Measurements from ENCODE around the gene ITGA8.
"Not testable (repeated sequence)": the region's sequence is repeated elsewhere in the genome, so short reads cannot be mapped to it uniquely, and the experiment has no call there.

ITGA8 gene

DNA sequence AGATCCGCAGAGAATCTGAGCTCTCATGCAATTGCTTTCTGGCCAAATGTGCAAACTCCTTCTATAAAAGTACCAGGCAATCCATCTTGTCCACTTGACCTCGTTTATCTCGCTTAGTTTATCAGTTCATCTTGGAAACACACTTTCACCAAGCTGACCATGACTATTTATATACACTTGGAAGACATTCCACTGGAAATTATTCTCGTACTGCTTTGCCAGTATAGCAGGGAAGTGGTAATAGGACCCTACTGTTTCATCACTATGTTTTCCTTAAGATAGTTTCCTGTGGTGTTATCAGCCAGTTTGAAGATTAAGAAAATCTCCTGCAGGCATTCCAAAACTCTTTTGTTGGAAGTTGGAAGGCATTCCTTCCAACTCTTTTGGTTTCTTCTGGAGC is 233.3 kb downstream of the ITGA8 start:
- DNase-seq: no peak

DNA sequence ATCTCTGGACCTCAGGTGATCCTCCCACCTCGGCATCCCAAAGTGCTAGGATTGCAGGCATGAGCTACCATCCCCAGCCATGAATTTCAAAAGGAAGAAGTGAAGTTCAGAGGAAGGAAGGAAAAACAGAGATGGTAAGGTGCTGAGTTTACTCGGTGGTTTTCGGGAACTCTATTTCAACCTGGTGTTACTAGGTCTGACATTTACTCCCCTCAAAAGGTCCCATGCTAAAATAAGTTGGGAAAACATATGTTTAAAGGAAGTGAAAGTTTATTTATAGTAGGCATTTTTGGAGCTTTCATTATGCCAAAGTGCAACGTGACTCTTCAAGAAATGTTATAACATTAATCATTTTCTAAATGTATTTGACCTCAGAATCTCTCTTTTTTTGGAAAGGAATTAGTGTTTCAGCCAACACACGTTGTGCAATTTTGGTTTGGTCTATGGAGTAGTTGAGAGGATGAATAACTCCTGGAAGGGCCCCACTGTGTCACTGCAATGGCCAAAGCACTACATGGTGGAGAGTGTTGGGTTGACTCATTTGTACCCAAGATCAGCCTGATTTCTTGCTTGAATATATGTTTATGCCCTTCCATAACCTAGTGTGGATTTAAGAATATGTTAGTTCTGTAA is 233.9 kb downstream of the ITGA8 start:
- no peak for DNase-seq

- no peak for DNase-seq
Measured at GRCh38 chr10:15485027-15485426, 234.7 kb downstream of the ITGA8 start.

DNA sequence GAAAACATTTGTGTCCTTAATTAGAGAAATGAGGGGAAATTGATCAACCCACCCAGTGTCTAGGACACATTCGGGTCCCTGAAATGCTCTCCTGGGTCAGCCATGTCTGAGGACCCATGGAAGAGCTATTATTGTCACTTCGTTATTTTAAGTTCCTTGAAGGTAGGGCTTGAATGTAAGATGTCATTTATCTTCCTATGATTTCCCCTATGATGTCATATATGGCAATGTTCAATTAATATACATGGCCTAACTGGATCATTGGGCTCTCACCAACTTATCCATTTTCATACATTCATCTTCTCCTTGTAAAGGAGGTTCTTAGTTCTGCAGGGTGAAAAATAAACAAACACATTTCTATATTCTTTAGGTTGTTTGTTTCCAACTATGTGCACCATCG is 235.6 kb downstream of the ITGA8 start:
- DNase-seq: no peak

DNA sequence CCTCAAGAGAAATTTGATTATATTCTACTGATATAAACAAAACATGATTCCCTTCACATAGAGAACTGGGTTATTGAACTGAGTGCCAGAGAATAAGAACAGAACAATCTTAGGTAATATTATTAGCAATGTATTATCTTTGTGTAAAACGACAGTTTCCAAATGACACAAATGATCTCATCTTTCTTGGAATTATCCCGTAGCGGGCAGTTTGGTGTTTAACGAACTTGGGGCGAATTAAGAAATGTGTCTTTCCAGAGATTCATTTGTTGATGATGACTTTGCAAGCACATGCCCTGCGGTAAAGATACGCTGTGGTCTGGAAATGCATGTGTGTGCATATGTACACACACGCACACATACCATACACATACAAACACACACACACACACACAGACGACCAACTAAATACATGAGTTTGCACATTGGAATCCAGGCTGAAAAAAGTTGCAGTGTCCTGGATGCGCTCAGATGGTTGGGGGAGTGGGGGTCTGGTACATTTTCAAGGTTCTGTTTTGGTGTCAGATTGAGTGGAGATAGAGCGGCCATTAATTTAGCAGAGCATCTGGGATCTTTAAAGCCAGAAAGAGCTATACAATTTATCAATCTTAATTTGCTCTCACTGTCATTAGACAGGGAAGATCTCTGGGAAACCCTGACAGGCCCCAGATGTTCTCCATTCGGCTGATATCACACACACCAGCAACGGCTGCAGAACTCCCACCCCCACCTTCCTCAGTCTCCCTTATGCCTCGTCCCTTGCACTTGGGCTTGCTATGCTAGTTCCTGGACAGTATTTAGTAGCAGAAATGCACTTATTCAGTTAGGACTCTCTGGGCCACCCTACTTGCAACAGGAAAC is 236.3 kb downstream of the ITGA8 start:
- no peak for DNase-seq

DNA sequence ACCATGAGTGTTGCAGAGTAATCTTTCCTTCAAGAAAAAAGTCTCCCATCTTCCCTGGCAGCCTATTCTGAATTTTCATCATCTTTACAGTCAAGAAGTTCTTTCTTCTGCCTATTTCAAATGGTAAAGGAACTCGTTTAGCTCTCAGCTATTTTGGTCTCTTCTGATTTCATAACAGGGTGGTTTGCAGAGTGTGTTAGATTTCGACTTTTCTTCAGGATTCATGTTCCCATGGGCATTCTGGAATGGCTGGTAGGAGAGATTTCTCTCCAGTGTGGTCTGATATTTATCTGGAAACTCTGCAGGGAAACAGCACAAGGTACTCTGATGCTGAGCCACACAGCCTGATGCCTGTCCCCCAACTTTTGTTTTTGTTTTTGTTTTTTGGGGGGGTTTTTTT is 237.6 kb downstream of the ITGA8 start:
- DNase-seq: no peak

- no peak for DNase-seq
Measured at GRCh38 chr10:15478950-15479349, 240.8 kb downstream of the ITGA8 start.

DNA sequence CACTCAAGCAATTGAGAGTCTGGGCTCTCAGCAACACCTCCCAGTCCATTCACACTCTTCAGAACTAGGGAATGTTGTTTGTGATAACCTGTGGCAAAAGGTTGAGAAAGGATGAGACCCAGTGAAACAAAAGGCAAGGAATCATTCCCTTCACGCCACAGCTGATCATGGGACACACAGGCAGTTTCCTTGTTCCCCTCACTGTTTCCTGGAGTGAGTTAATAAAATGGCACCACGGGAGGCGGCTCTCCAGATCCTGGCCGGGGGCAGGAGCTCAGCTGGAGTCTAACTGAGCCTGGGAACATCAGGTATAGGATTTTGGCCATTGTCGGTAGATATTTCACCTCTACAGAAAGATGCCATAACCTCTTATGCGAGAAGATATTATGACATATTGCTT is 241.3 kb downstream of the ITGA8 start:
- no peak for DNase-seq

- no peak for DNase-seq
Measured at GRCh38 chr10:15476337-15476736, 243.4 kb downstream of the ITGA8 start.

DNA sequence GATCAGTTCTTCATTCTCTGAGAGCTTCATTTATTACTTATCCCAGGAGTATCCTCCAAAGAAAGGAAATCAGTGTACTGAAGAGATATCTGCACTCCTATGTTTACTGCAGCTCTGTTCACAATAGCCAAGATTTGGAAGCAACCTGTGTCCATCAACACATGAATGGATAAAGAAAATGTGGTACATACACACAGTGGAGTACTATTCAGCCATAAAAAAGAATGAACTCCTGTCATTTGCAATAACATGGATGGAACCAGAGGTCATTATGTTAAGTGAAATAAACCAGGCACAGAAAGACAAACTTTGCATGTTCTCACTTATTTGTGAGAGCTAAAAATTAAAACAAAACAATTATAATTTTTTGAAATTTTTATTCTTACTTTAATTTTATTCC is 244.3 kb downstream of the ITGA8 start:
- not testable (repeated sequence) for DNase-seq

DNA sequence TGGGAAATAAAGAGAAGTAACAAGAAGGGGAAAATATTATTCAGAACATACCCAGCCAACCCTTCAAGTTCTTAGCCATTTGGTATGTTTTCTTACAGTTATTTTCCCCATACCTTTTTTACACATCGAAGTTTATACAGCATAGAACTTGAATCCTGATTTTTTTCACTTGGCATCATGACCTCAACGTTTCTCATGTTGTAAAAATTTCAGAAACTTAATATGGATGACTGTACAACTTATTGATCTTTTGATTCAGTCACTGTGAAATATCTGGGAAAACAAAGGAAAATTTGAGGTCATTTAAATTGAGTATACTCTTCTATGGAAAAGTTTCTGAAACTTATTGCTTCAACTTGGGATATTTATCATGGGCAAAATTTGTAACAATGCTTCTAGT is 245.1 kb downstream of the ITGA8 start:
- no peak for DNase-seq

GRCh38 chr10:15473396-15473767 is 246.3 kb downstream of the ITGA8 start:
- no peak for DNase-seq

DNA sequence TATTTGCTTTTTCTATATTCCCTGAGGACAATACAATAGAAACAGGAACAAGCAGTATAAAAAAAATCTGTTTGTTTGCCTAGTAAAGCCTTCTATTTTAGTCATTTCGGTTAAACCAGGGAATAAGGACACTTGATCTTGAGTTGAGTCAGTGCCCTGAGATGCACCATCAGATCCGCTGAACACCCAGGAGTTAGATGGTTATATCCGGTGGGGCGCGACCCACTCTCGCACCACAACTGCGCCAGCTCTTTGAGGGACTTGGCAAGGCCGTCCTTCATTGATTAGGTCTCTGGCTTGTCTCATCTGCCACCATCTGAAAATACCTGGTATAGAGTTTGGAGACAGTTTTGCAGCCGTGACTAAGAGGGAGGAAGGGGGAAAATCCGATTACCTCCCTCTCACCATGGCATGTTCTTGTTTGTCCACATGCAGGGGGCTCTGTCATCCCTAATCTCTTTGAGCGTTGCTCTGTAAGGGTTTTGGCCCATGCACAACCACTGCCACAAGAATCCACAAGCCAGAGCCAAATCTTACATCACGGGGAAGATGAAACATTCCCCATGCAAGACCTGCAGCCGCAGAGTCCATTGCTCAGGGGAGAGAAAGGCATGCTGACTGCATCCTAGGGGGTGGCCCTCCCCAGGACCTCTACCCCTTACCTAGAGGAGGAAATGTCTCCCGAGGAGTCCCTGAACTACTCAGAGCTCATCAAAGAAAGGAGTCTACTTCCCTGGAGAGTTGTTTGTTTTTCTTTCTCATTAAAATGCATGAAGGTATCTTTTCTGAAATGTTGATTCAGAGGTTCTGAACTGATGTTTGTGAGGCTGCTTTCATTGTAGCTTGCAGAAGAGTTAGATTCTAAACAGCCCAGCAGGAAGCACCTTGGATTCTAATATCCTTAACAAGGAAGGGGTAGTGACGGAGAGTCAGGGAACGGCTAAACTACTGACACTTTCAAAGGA is 247.0 kb downstream of the ITGA8 start:
- DNase-seq: no peak

DNA sequence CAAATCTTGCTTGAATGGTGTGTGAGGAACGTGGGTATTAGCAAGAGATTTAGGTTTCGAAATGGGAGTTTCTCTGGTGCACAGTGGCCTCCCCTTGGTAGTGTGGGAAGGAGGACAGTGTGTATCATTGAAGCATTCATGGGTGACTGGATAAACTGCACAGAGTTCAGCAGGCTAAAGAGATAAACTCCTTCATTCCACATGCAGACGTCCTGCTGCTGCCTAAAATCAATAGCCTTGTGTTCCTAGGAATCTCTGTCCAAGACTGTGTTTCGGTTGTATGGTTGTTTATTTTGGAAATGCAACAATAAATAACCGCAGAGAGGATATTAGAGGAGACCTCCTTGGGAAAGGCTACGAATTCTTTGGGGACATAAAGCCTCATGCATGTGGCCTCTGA is 247.7 kb downstream of the ITGA8 start:
- no peak for DNase-seq

- no peak for DNase-seq
Measured at GRCh38 chr10:15469111-15469510, 250.6 kb downstream of the ITGA8 start.

GRCh38 chr10:15464381-15464780 is 255.3 kb downstream of the ITGA8 start:
- DNase-seq: no peak
